ENCODE data around the gene ANKRD13B. TPM values are rescaled to one million over a fixed set of nuclear protein-coding genes. Genes with fewer than 3 reads are reported as not detected.
"Not testable (repeated sequence)": the region's sequence is repeated elsewhere in the genome, so short reads cannot be mapped to it uniquely, and the experiment has no call there.

ANKRD13B gene
- total RNA-seq, 2 donors from 2014 or later = 11.5 to 35.5 TPM

DNA sequence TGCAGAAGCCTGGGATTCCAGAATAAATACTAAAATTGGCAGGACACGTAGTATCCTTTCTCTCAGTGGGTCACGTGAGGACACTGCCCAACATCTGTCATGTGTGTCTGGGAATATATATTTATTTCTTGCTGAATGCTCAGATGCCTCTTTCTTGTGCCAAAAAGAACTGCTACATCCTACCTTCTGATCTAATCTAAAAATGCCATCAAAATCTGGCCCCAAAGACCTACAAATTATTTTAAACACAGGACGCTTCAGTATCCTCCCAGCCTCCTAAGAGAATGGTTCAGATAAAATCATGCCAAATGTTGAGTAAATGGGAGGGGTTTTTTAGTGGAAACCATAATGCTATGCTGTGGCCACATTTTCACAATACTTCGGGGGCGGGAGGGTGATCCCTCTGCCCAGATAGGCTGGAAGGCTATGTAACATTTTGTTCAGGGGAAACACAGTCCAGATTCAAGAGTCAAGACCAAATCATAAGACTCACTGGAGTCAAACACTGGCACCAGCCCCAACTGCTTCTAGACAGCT is 52.7 kb downstream of the ANKRD13B start:
- TF ChIP-seq, protein P1, sequence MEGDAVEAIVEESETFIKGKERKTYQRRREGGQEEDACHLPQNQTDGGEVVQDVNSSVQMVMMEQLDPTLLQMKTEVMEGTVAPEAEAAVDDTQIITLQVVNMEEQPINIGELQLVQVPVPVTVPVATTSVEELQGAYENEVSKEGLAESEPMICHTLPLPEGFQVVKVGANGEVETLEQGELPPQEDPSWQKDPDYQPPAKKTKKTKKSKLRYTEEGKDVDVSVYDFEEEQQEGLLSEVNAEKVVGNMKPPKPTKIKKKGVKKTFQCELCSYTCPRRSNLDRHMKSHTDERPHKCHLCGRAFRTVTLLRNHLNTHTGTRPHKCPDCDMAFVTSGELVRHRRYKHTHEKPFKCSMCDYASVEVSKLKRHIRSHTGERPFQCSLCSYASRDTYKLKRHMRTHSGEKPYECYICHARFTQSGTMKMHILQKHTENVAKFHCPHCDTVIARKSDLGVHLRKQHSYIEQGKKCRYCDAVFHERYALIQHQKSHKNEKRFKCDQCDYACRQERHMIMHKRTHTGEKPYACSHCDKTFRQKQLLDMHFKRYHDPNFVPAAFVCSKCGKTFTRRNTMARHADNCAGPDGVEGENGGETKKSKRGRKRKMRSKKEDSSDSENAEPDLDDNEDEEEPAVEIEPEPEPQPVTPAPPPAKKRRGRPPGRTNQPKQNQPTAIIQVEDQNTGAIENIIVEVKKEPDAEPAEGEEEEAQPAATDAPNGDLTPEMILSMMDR (IDR thresholded peaks at IDR 0.05) = no peak
- DNase-seq (ENCODE audit: low spot score) (peak; percentile 51), ATAC-seq (ENCODE audit: insufficient number of reproducible peaks, low FRiP score, low read depth) (peak; percentile 76)
- Histone ChIP-seq H3K4me1 (ENCODE audit: control insufficient read depth in 1 of 2, low read depth in 2 of 2) (peaks cover 28 to 58% of the 10 kb centered on the region in 2 donors), H3K27me3 (replicated peaks; ENCODE audit: insufficient read depth) (no peaks in the 10 kb centered on the region), H3K9me3 (no peaks in the 10 kb centered on the region), H3K27ac (peak overlapping the region; percentile 64 to 74), H3K4me3 (peak overlapping the region; percentile 26), H3K36me3 (no peaks in the 10 kb centered on the region)

DNA sequence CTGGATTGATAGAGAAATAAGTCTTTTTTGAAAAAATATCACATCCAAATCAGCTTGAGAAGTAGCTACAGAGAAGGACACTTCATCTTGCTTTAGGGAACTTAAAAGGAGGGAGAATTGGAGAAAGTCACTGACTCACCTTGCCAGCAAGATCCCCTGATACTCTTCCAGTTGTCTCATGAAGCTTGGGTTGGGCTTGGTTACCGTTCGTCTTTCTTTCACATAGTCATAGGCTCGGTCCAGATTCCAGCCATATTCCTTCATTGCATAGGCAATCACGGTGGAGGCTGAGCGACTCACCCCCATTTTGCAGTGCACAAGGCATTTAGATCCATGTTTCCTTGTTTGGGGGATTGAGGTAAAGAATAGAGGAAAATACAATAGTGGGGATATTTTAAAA is 55.1 kb downstream of the ANKRD13B start:
- no peak overlapping the region for H3K4me3 ChIP-seq
- no peaks in the 10 kb centered on the region for H3K9me3 ChIP-seq
- H3K36me3 ChIP-seq = no peaks in the 10 kb centered on the region
- DNase-seq (ENCODE audit: low spot score) = no peak
- peaks cover 17 to 36% of the 10 kb centered on the region in 2 donors for H3K4me1 ChIP-seq (ENCODE audit: control insufficient read depth in 1 of 2, low read depth in 2 of 2)
- TF ChIP-seq, protein P1 (IDR thresholded peaks at IDR 0.05) = no peak
- no peaks in the 10 kb centered on the region for H3K27me3 ChIP-seq (replicated peaks; ENCODE audit: insufficient read depth)
- ATAC-seq (ENCODE audit: insufficient number of reproducible peaks, low FRiP score, low read depth) = no peak
- no peak overlapping the region for H3K27ac ChIP-seq

DNA sequence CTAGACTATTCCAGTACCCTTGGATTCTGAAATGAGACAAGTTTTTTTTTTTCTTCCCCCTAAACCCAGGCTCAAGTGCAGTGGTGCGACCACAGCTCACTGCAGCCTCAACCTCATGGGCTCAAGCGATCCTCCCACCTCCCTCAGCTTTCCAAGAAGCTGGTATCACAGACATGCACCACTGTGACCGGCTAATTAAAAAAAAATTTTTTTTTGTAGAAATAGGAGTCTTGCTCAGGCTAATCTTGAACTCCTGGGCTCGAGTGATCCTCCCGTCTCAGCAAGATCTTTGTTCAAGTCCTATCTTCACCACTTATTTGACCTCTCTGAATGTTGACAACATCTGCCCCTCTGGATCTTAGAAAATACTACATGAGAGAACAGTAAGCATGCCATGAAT is 56.4 kb downstream of the ANKRD13B start:
- no peaks in the 10 kb centered on the region for H3K36me3 ChIP-seq
- TF ChIP-seq, protein P1 (IDR thresholded peaks at IDR 0.05) = no peak
- H3K9me3 ChIP-seq = no peaks in the 10 kb centered on the region
- no peak overlapping the region for H3K27ac ChIP-seq
- ATAC-seq (ENCODE audit: insufficient number of reproducible peaks, low FRiP score, low read depth) (no peak), DNase-seq (ENCODE audit: low spot score) (no peak)
- H3K4me1 ChIP-seq (ENCODE audit: control insufficient read depth in 1 of 2, low read depth in 2 of 2) = peaks cover 17 to 25% of the 10 kb centered on the region in 2 donors
- H3K4me3 ChIP-seq = no peak overlapping the region
- no peaks in the 10 kb centered on the region for H3K27me3 ChIP-seq (replicated peaks; ENCODE audit: insufficient read depth)

DNA sequence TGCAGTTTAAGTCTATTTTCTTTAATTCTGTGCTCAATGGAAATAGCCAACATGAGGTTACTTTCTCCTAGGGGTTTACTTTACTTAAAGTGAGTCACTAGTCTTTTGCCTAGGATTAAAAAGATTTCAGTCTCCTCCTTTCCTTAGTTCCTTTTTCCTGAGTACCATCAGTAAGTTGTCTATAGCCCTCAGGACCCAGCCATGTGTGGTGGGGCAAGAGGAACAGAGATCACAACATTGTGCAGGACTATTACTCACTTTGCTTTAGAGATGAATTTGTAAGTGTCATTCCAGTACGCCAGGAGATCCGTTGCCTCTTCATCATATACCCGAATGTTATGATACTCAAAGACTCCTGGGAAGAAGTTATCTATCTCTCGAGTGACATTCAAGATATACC is 57.5 kb downstream of the ANKRD13B start:
- DNase-seq (ENCODE audit: low spot score) (no peak), ATAC-seq (ENCODE audit: insufficient number of reproducible peaks, low FRiP score, low read depth) (no peak)
- TF ChIP-seq, protein P1 (IDR thresholded peaks at IDR 0.05) = no peak
- Histone ChIP-seq H3K27ac (no peak overlapping the region), H3K4me1 (ENCODE audit: control insufficient read depth in 1 of 2, low read depth in 2 of 2) (peaks cover 9 to 15% of the 10 kb centered on the region in 2 donors), H3K27me3 (replicated peaks; ENCODE audit: insufficient read depth) (no peaks in the 10 kb centered on the region), H3K9me3 (no peaks in the 10 kb centered on the region), H3K36me3 (no peaks in the 10 kb centered on the region), H3K4me3 (no peak overlapping the region)

DNA sequence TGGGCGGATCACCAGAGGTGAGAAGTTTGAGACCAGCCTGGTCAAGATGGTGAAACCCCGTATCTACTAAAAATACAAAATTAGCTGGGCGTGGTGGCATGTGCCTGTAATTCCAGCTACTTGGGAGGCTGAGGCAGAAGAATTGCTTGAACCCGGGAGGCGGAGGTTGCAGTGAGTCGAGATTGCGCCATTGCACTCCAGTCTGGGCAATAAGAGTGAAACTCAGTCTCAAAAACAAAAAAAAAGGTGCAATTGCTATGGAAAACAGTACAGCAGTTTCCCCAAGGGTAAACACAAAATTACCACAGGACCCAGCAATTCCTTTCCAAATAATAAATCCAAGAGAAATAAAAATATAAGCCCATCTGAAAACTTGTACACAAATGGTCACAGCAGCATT is 59.0 kb downstream of the ANKRD13B start:
- not testable (repeated sequence) for H3K4me3 ChIP-seq; DNase-seq (ENCODE audit: low spot score); H3K27ac ChIP-seq; ATAC-seq (ENCODE audit: insufficient number of reproducible peaks, low FRiP score, low read depth); H3K9me3 ChIP-seq; H3K4me1 ChIP-seq (ENCODE audit: control insufficient read depth in 1 of 2, low read depth in 2 of 2); H3K36me3 ChIP-seq; H3K27me3 ChIP-seq (replicated peaks; ENCODE audit: insufficient read depth)

DNA sequence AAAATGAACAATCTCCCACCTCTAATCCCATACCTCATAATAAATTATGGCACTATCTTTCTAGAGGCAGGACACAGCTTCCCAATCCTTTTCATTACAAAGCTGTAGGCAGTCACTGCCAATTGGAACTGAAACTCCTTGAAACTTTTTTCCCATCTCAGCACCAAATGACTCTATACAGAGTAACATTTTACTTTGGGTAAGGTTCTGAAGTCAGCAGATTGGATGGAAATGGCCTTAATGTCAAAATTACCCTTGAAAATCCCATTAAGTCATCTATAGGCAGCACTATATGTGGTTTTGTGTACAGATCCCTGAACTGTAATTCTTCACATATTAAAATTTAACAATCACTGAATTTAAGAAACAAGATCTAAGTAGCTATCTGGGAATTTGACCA is 60.0 kb downstream of the ANKRD13B start:
- H3K27me3 ChIP-seq (replicated peaks; ENCODE audit: insufficient read depth) = no peaks in the 10 kb centered on the region
- H3K4me1 ChIP-seq (ENCODE audit: control insufficient read depth in 1 of 2, low read depth in 2 of 2) = no peaks in the 10 kb centered on the region
- ATAC-seq (ENCODE audit: insufficient number of reproducible peaks, low FRiP score, low read depth) (no peak), DNase-seq (ENCODE audit: low spot score) (no peak)
- no peaks in the 10 kb centered on the region for H3K36me3 ChIP-seq
- no peaks in the 10 kb centered on the region for H3K9me3 ChIP-seq
- TF ChIP-seq, protein P1 (IDR thresholded peaks at IDR 0.05) = no peak
- H3K27ac ChIP-seq = no peak overlapping the region
- no peak overlapping the region for H3K4me3 ChIP-seq
